Muscle of leg (tissue), 11 donors: ENCODE measurements around the gene PSMD2. TPM values are rescaled to one million over a fixed set of nuclear protein-coding genes. Genes with fewer than 3 reads are reported as not detected.

Source experiments
- DNase-seq: peaks from one replicate; pipeline ENCODE4 v3.0.0; 2013
- H3K27ac ChIP-seq: one replicate; pipeline ENCODE4 v1.5.1; 2013; ENCODE audit warnings: mild to moderate bottlenecking, low read length, control low read depth
- H3K27me3 ChIP-seq: one replicate; pipeline ENCODE4 v1.6.1; 2013; ENCODE audit warnings: low read length; ENCODE audit not compliant: control insufficient read depth, insufficient read depth
- H3K36me3 ChIP-seq: one replicate; pipeline ENCODE4 v1.6.1; 2013; ENCODE audit warnings: low read length; ENCODE audit not compliant: control insufficient read depth, insufficient read depth
- H3K4me1 ChIP-seq: one replicate; pipeline ENCODE4 v1.6.1; 2013; ENCODE audit warnings: low read length; ENCODE audit not compliant: control insufficient read depth, insufficient read depth
- H3K4me3 ChIP-seq: one replicate; pipeline ENCODE4 v1.5.1; 2013; ENCODE audit warnings: low read length, control low read depth
- H3K9me3 ChIP-seq: replicated peaks from 2 replicates; pipeline ENCODE4 v1.6.1; 2013; ENCODE audit warnings: low read depth, low read length; ENCODE audit not compliant: control insufficient read depth
- WGBS: methylation state at CpG from one replicate; pipeline ENCODE4 v1.1.5; 2013; ENCODE audit warnings: missing lambda C conversion rate; ENCODE audit not compliant: insufficient coverage; 5-methylcytosine and 5-hydroxymethylcytosine counted together
- polyA plus RNA-seq, 8 donors: library from polyadenylated mRNA; unstranded; fragments of 120-200 nt; gene quantifications; one replicate each; pipeline versions ENCODE4 v1.2.1 to v1.2.3, GENCODE V29; 2013; ENCODE audit warnings: inconsistent platforms in 1 of 8, low replicate concordance in 1 of 8; ENCODE audit not compliant: insufficient read length in 8 of 8, insufficient read depth in 1 of 8
- total RNA-seq: library from RNA; stranded (reverse); fragments of 120-200 nt; gene quantifications from one replicate; pipeline ENCODE4 v1.2.4, GENCODE V29; 2013

PSMD2 gene
- total and polyA plus RNA-seq, 9 donors, result 108 to 200 (median 182) TPM

DNA sequence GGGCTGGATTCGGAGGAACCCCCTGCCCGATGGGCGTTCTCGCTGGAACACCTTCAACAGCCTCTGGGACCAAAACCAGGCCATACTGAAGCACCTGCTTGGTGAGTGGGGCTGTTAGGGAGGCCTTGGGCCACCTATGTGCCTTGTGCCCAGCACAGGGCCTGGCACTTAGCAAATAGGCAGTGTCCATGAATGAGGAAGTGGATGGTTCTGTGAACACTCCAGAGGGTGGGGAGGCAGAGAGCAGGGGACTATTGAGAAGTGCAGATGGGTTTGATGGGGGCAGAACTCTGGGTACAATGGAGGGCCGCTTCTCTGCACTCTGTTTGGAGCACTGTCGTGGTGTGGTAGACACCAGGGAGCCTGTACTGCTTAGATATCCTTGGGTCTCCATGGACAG lies 21.7 kb upstream of the PSMD2 start:
- peaks cover 52% of the 10 kb centered on the region for H3K27me3 ChIP-seq
- no peaks in the 10 kb centered on the region for H3K9me3 ChIP-seq
- WGBS, result 81% methylated on average over 5 of the region's 6 CpGs

DNA sequence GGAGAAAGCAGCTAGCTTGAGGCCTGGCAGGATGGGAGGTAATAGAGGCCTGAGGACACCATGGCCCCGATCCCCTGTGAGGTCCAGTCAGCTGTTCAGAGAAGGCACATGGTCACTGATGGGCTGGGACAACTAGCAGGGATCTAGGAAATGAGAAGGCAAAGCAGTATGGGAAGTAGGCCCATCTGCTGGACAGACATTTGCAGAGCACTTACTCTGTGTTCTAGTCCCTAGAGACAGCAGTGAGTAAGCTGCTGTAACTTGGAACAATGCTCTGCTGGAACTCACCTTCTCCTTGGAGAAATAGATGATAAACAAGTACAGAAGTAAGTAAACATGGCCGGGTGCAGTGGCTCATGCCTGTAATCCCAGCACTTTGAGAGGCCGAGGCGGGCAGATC lies 16.1 kb upstream of the PSMD2 start:
- H3K9me3 ChIP-seq, result no peaks in the 10 kb centered on the region
- WGBS, result 67% methylated on average over 1 of the region's 4 CpGs
- H3K4me1 ChIP-seq, result no peaks in the 10 kb centered on the region
- no peak for DNase-seq
- no peak overlapping the region for H3K27ac ChIP-seq
- peaks cover 17% of the 10 kb centered on the region for H3K27me3 ChIP-seq
- H3K36me3 ChIP-seq, result no peaks in the 10 kb centered on the region
- no peak overlapping the region for H3K4me3 ChIP-seq

More for the DNA sequence above, 21.7 kb upstream of the PSMD2 start:
- H3K4me1 ChIP-seq, result no peaks in the 10 kb centered on the region
- DNase-seq, result no peak
- no peak overlapping the region for H3K4me3 ChIP-seq
- no peak overlapping the region for H3K27ac ChIP-seq
- no peaks in the 10 kb centered on the region for H3K36me3 ChIP-seq

DNA sequence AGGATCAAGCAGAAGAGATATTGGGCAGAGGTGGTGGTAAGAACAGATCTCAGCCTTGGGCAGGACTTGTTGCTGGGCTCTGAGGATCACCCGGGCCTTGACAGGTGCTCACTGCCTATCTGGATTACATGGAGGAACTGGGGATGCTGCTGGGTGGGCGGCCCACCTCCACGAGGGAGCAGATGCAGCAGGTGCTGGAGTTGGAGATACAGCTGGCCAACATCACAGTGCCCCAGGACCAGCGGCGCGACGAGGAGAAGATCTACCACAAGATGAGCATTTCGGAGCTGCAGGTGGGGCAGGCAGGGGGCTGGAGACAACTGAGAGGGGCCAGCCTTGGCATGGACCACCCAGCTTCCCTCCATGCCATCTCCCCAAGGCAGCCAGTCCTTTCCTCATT lies 15.4 kb upstream of the PSMD2 start:
- DNase-seq, result no peak
- Histone ChIP-seq H3K4me1 (no peaks in the 10 kb centered on the region), H3K4me3 (no peak overlapping the region), H3K9me3 (no peaks in the 10 kb centered on the region), H3K27me3 (peaks cover 11% of the 10 kb centered on the region), H3K36me3 (no peaks in the 10 kb centered on the region), H3K27ac (no peak overlapping the region)
- WGBS, result 80% methylated on average over 7 of the region's 8 CpGs

DNA sequence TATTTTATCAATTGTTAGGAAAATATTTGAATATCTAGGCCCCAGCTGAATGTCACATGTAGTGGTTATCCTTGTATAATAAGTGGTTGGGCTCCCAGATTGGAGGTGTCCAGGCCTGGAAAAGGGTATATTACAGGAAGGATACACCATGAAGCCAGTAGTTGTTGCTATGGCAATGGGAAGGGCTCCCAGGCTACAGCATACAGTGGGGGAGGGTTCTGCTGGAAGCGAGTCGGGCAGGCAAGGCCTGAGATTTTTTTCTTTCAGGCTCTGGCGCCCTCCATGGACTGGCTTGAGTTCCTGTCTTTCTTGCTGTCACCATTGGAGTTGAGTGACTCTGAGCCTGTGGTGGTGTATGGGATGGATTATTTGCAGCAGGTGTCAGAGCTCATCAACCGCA lies 14.3 kb upstream of the PSMD2 start:
- H3K36me3 ChIP-seq, result no peaks in the 10 kb centered on the region
- DNase-seq, result peak; percentile 95
- no peak overlapping the region for H3K4me3 ChIP-seq
- H3K27ac ChIP-seq, result peak overlapping the region; percentile 47
- H3K27me3 ChIP-seq, result peaks cover 11% of the 10 kb centered on the region
- H3K4me1 ChIP-seq, result no peaks in the 10 kb centered on the region
- no peaks in the 10 kb centered on the region for H3K9me3 ChIP-seq
- WGBS, result 23% methylated on average over 3 of the region's 4 CpGs

DNA sequence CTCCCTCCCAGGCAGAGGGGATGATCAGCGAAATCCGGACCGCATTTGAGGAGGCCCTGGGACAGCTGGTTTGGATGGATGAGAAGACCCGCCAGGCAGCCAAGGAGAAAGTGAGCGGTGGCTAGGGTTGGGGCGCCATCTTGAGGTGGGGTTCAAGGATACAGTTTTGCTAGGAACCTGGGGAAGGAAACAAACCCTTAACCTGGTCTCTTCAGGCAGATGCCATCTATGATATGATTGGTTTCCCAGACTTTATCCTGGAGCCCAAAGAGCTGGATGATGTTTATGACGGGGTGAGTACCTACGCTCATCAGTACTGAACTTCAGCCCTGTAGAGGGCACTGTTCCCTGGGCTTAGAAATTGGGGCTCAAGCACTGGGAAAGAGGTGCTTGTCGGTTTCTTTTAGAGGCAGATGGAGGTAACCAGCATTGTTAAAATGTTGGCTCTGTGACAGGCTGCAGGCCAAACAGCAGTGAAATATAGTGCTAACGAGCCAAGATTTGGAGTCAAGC lies 9.6 kb upstream of the PSMD2 start:
- H3K4me1 ChIP-seq, result no peaks in the 10 kb centered on the region
- H3K27ac ChIP-seq, result no peak overlapping the region
- no peak overlapping the region for H3K4me3 ChIP-seq
- no peaks in the 10 kb centered on the region for H3K36me3 ChIP-seq
- 26% methylated on average over 5 of the region's 10 CpGs for WGBS
- peak; percentile 19 for DNase-seq
- H3K27me3 ChIP-seq, result peaks cover 8% of the 10 kb centered on the region
- H3K9me3 ChIP-seq, result no peaks in the 10 kb centered on the region

DNA sequence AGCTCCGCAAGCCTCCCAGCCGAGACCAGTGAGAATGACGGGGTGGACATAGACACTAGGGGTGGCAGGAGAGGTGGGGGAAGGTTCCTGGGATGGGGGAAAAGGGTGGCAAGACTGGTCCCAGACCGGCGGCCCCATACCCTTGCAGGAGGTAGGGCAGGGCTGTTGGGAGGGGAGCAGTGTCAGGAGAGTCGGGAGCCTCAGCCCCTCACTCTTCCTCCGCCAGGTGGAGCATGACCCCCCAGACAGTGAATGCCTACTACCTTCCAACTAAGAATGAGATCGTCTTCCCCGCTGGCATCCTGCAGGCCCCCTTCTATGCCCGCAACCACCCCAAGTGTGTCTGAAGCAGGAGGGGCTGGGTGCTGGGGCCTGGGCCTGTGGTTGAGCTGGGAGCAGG lies 8.7 kb upstream of the PSMD2 start:
- no peaks in the 10 kb centered on the region for H3K36me3 ChIP-seq
- H3K4me1 ChIP-seq, result no peaks in the 10 kb centered on the region
- WGBS, result 80% methylated on average over 3 of the region's 10 CpGs
- no peaks in the 10 kb centered on the region for H3K9me3 ChIP-seq
- no peak for DNase-seq
- no peak overlapping the region for H3K27ac ChIP-seq
- H3K4me3 ChIP-seq, result no peak overlapping the region
- H3K27me3 ChIP-seq, result peaks cover 8% of the 10 kb centered on the region

DNA sequence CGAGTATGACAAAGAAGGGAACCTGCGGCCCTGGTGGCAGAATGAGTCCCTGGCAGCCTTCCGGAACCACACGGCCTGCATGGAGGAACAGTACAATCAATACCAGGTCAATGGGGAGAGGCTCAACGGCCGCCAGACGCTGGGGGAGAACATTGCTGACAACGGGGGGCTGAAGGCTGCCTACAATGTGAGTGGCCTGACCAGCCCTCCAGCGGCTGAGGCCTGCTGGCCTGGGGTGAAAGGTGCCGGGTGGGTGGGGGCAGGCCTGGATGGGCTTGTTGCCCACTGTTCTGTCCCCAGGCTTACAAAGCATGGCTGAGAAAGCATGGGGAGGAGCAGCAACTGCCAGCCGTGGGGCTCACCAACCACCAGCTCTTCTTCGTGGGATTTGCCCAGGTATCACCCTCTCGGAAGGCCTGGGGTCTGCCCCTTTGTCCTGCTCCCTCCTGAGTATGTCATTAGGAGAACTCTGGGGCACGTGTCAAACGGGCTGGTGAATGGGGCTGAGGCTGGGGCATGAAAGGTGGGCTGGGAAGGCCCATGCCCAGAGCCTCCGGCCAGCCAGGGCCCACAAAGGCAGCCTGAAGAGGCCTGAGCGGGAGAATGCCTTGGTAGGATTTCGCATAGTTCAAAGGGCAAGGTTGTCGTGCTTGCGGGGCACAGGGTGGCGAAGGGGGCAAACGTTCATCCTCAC lies 7.8 kb upstream of the PSMD2 start:
- no peaks in the 10 kb centered on the region for H3K4me1 ChIP-seq
- no peak overlapping the region for H3K27ac ChIP-seq
- H3K36me3 ChIP-seq, result no peaks in the 10 kb centered on the region
- peaks cover 8% of the 10 kb centered on the region for H3K27me3 ChIP-seq
- DNase-seq, result no peak
- no peak overlapping the region for H3K4me3 ChIP-seq
- H3K9me3 ChIP-seq, result no peaks in the 10 kb centered on the region
- WGBS, result 80% methylated on average over 21 of the region's 22 CpGs

DNA sequence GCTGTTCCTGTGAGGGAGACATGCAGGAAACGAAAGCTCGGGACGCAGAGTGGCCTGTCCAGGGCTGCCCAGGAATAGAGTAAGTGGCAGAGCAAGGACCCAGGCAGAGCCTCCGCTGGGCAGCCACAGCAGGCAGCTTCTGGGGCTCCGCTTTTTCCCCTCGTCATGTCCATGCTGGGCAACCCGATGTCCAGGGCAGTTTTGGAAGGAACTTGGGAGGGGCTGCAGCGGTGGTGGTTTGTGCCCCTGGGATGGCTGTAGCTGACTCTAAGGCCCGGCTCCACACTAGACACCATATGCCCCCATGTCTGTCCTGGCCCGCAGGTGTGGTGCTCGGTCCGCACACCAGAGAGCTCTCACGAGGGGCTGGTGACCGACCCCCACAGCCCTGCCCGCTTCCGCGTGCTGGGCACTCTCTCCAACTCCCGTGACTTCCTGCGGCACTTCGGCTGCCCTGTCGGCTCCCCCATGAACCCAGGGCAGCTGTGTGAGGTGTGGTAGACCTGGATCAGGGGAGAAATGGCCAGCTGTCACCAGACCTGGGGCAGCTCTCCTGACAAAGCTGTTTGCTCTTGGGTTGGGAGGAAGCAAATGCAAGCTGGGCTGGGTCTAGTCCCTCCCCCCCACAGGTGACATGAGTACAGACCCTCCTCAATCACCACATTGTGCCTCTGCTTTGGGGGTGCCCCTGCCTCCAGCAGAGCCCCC lies 7.1 kb upstream of the PSMD2 start:
- H3K4me3 ChIP-seq, result no peak overlapping the region
- H3K9me3 ChIP-seq, result no peaks in the 10 kb centered on the region
- no peak overlapping the region for H3K27ac ChIP-seq
- no peak for DNase-seq
- peaks cover 8% of the 10 kb centered on the region for H3K27me3 ChIP-seq
- no peaks in the 10 kb centered on the region for H3K4me1 ChIP-seq
- H3K36me3 ChIP-seq, result no peaks in the 10 kb centered on the region
- 86% methylated on average over 13 of the region's 21 CpGs for WGBS

DNA sequence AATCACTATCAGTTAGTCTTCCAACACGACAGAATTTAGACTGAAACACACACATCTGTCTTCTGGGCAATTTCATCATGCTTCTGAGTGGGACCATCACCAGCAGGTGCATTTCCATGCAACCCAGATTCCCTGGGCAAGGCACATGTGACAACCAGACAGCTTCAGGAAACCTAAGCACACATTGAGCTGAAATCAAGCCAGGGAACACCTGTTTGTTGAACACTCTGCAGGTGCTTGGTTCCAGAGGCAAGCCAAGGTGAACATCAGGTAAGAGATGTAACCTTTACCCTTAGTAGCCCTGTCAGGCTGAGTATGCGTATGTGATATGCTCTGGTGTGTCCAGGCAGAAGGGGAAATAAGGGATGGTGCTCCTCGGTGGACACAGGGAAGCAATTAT lies 3.3 kb upstream of the PSMD2 start:
- H3K4me3 ChIP-seq, result no peak overlapping the region
- no peak for DNase-seq
- peaks cover 14% of the 10 kb centered on the region for H3K4me1 ChIP-seq
- H3K27me3 ChIP-seq, result no peaks in the 10 kb centered on the region
- peaks cover 7% of the 10 kb centered on the region for H3K36me3 ChIP-seq
- no peaks in the 10 kb centered on the region for H3K9me3 ChIP-seq
- no peak overlapping the region for H3K27ac ChIP-seq
- WGBS, result 14% methylated on average over 1 of the region's 3 CpGs

DNA sequence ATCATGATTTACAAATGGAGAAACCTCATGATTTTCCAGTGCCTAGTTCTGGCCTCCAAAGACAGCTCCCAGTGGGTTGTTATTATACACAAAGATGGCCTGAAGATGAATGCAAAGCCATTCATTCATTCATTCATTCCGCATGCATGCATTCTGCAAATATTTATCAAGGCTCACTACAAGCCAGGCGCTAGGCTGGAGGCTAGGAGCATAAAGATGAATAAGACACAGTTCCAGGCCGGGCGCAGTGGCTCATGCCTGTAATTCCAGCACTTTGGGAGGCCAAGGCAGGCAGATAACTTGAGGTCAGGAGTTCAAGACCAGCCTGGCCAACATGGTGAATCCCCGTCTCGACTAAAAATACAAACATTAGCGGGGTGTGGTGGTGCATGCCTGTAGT lies 2.4 kb upstream of the PSMD2 start:
- no peak for DNase-seq
- Histone ChIP-seq H3K27me3 (no peaks in the 10 kb centered on the region), H3K4me3 (no peak overlapping the region), H3K36me3 (peaks cover 12% of the 10 kb centered on the region), H3K27ac (no peak overlapping the region), H3K9me3 (no peaks in the 10 kb centered on the region), H3K4me1 (peaks cover 14% of the 10 kb centered on the region)
- WGBS, result 79% methylated on average over 6 of the region's 7 CpGs
